ENCODE measurements around the gene CYP46A1.

CYP46A1 gene

GRCh38 chr14:99720941-99721791 is 37.1 kb downstream of the CYP46A1 start:
- TF ChIP-seq POLR2AphosphoS5 (IDR thresholded peaks at IDR 0.05; ENCODE audit: low read depth, low read length): no peak
- no peak for TF ChIP-seq SIN3A (IDR thresholded peaks at IDR 0.05; ENCODE audit: borderline replicate concordance, insufficient read depth, low read length)
- TF ChIP-seq TAF1 (IDR thresholded peaks at IDR 0.05; ENCODE audit: borderline replicate concordance, insufficient read depth, low read length): no peak
- TF ChIP-seq FOXP2 (optimal IDR thresholded peaks at IDR 0.05; ENCODE audit: borderline replicate concordance, extremely low read depth, extremely low read length, insufficient read depth): no peak
- no peak for TF ChIP-seq REST (IDR thresholded peaks at IDR 0.05; ENCODE audit: insufficient read depth in 1 of 2, low read depth in 2 of 2, low read length in 2 of 2)

GRCh38 chr14:99721792-99722516 is 37.9 kb downstream of the CYP46A1 start:
- TF ChIP-seq POLR2AphosphoS5 (IDR thresholded peaks at IDR 0.05; ENCODE audit: low read depth, low read length) (no peak), TAF1 (IDR thresholded peaks at IDR 0.05; ENCODE audit: borderline replicate concordance, insufficient read depth, low read length) (no peak), FOXP2 (optimal IDR thresholded peaks at IDR 0.05; ENCODE audit: borderline replicate concordance, extremely low read depth, extremely low read length, insufficient read depth) (no peak), REST (IDR thresholded peaks at IDR 0.05; ENCODE audit: insufficient read depth in 1 of 2, low read depth in 2 of 2, low read length in 2 of 2) (no peak), SIN3A (IDR thresholded peaks at IDR 0.05; ENCODE audit: borderline replicate concordance, insufficient read depth, low read length) (no peak)

GRCh38 chr14:99722741-99723140 is 38.6 kb downstream of the CYP46A1 start:
- no peak for TF ChIP-seq TAF1 (IDR thresholded peaks at IDR 0.05; ENCODE audit: borderline replicate concordance, insufficient read depth, low read length)
- no peak for TF ChIP-seq SIN3A (IDR thresholded peaks at IDR 0.05; ENCODE audit: borderline replicate concordance, insufficient read depth, low read length)
- TF ChIP-seq POLR2AphosphoS5 (IDR thresholded peaks at IDR 0.05; ENCODE audit: low read depth, low read length): no peak

GRCh38 chr14:99724196-99724891 is 40.2 kb downstream of the CYP46A1 start:
- TF ChIP-seq SIN3A (IDR thresholded peaks at IDR 0.05; ENCODE audit: borderline replicate concordance, insufficient read depth, low read length): no peak
- no peak for TF ChIP-seq POLR2AphosphoS5 (IDR thresholded peaks at IDR 0.05; ENCODE audit: low read depth, low read length)
- TF ChIP-seq TAF1 (IDR thresholded peaks at IDR 0.05; ENCODE audit: borderline replicate concordance, insufficient read depth, low read length): no peak
- TF ChIP-seq FOXP2 (optimal IDR thresholded peaks at IDR 0.05; ENCODE audit: borderline replicate concordance, extremely low read depth, extremely low read length, insufficient read depth): no peak
- no peak for TF ChIP-seq REST (IDR thresholded peaks at IDR 0.05; ENCODE audit: insufficient read depth in 1 of 2, low read depth in 2 of 2, low read length in 2 of 2)
